Gastroesophageal sphincter (tissue), 4 donors: ENCODE measurements around the gene GALNS. TPM values are rescaled to one million over a fixed set of nuclear protein-coding genes. Genes with fewer than 3 reads are reported as not detected.

Source experiments
- ATAC-seq: fragments of 150-250 bp; one replicate; pipeline ENCODE4 v1.9.1; 2016; ENCODE audit warnings: mild to moderate bottlenecking, moderate library complexity
- H3K27ac ChIP-seq, 4 donors: fragments of 200-600 bp; sonication (generic) in 3 of 4; 1 replicate in 3 of 4; 2 replicates in 1 of 4; pipeline ENCODE4 v1.5.1; 2016 to 2019
- H3K27me3 ChIP-seq: fragments of 200-600 bp; sonication (generic); one replicate; pipeline ENCODE4 v1.5.1; 2019
- H3K36me3 ChIP-seq, 2 donors: fragments of 200-600 bp; sonication (generic); one replicate each; pipeline ENCODE4 v1.5.1; 2019; ENCODE audit warnings: control low read depth in 1 of 2
- H3K4me1 ChIP-seq, 3 donors: fragments of 200-600 bp; sonication (generic); 1 replicate in 2 of 3; 2 replicates in 1 of 3; pipeline ENCODE4 v1.5.1; 2016 to 2019; ENCODE audit warnings: control low read depth in 2 of 3
- H3K4me3 ChIP-seq, 2 donors: fragments of 200-600 bp; sonication (generic); one replicate each; pipeline ENCODE4 v1.5.1; 2019; ENCODE audit warnings: mild to moderate bottlenecking in 1 of 2, moderate library complexity in 1 of 2
- H3K9me3 ChIP-seq, 3 donors: fragments of 200-600 bp; sonication (generic); one replicate each; pipeline ENCODE4 v1.5.1; 2017 to 2019; ENCODE audit warnings: control low read depth in 2 of 3
- CTCF ChIP-seq, 4 experiments: fragments of 200-600 bp in 2 of 4; fragments of 450-650 bp in 2 of 4; sonication (generic) in 1 of 4; IDR thresholded peaks; one replicate each; pipeline ENCODE4 v1.5.1; 2017 to 2019; ENCODE audit warnings: antibody characterized with exemption in 4 of 4, mild to moderate bottlenecking in 2 of 4, moderate library complexity in 2 of 4
- EP300 ChIP-seq: sonication (generic); formaldehyde crosslinking; IDR thresholded peaks from one replicate; pipeline ENCODE4 v1.6.1; 2017; ENCODE audit warnings: antibody characterized with exemption, mild to moderate bottlenecking
- POLR2A ChIP-seq, 2 donors: fragments of 450-650 bp; IDR thresholded peaks; one replicate each; pipeline ENCODE4 v1.6.1; 2017; ENCODE audit warnings: antibody characterized with exemption in 2 of 2, mild to moderate bottlenecking in 2 of 2, moderate library complexity in 1 of 2
- POLR2AphosphoS5 ChIP-seq: sonication (generic); formaldehyde crosslinking; IDR thresholded peaks from one replicate; pipeline ENCODE4 v1.6.1; 2017; ENCODE audit warnings: antibody characterized with exemption
- WGBS, 2 donors: methylation state at CpG; one replicate each; pipeline ENCODE4 v1.1.5; 2018; ENCODE audit warnings: low coverage in 1 of 2; 5-methylcytosine and 5-hydroxymethylcytosine counted together
- total RNA-seq, 4 donors: library from RNA; depleted of rRNA; stranded (reverse); fragments of >200 nt; gene quantifications; one replicate each; pipeline ENCODE4 v1.1.0, GENCODE V29; 2016

GALNS gene
- total RNA-seq, 4 donors from 2014 or later = 4.2 to 29.4 (median 15.6) TPM

DNA sequence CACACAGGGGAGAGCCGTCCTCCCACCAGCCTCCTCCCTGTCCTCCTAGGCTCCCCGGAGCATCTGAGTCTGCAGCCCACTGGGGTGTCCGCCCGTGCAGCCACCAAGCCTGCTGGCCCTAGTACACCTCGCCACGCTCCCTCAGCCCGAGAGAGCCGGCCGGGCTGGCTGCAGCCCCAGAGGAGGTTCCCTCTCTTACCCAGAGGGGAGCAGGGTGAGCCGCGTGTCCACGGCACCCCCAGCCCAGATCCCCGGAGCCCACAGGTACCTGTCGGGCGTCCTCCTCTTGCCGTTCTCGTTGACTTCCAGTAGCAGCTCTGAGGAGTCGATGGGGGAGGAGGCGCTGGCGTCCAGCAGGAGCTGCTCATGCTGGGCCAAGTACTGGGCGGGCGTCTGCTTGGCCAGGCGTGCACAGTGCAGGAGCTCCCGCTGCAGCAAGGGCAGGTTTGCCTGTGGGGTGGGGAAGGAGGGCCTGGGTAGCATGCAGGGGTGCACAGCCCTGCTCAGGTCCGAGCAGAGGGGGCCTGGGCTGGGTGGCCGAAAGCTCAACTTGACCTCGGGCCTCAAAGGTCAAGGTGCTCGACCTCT lies 29.0 kb upstream of the GALNS start:
- Histone ChIP-seq H3K4me1 (peaks cover 0 to 31% (median 14%) of the 10 kb centered on the region in 3 donors), H3K9me3 (no peaks in the 10 kb centered on the region), H3K36me3 (peaks cover 0 to 26% of the 10 kb centered on the region in 2 donors), H3K27ac (peak overlapping the region in 2 of 4 donors; percentile 16 to 47), H3K4me3 (no peak overlapping the region), H3K27me3 (peaks cover 39% of the 10 kb centered on the region)
- WGBS, 2 donors = no CpG with 5 or more reads among the region's 28 CpGs
- no peak for TF ChIP-seq CTCF (IDR thresholded peaks at IDR 0.05)
- TF ChIP-seq EP300 = no peak
- TF ChIP-seq POLR2A (IDR thresholded peaks at IDR 0.05) = no peak
- no peak for TF ChIP-seq POLR2AphosphoS5
- ATAC-seq = no peak

DNA sequence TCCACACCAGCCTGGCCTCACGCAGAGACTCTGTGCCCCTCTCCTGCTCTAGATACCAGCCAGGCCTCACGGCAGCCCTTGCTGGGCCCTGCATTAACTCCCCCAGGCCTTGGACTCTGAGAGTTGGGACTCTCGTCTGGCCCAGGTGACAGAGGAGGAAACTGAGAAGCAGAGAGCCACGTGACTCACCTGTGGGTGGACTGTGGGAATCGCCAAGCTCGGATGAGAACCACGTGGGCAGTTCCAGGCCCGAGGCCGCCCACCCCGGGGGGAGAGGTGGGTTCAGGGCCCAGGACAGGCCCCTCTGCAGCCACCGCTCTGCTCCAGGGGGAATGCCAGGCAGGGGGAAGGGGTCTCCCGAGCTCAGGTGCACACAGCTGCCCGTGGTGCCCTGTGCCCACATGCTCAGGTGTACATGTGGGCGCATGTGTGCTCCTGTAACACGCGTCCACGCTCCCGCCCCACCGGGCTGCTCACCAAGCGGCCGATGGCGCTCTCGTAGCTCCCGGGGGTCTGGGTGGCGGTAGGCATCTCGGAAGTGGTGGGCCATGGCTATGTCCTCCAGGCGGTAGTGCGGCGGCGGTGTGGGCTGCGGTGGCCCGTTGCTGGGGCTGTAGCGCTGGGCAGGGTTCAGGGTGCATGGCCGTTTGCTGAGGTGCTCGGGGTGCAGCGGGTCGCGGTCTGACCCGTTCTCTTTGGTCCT lies 28.0 kb upstream of the GALNS start:
- peaks cover 0 to 32% of the 10 kb centered on the region in 2 donors for H3K36me3 ChIP-seq
- H3K4me1 ChIP-seq = peaks cover 0 to 31% (median 14%) of the 10 kb centered on the region in 3 donors
- no peak for ATAC-seq
- H3K27ac ChIP-seq = no peak overlapping the region
- TF ChIP-seq CTCF (IDR thresholded peaks at IDR 0.05) = no peak
- TF ChIP-seq EP300 = no peak
- no peak for TF ChIP-seq POLR2A (IDR thresholded peaks at IDR 0.05)
- no peak for TF ChIP-seq POLR2AphosphoS5
- peaks cover 48% of the 10 kb centered on the region for H3K27me3 ChIP-seq
- no peak overlapping the region for H3K4me3 ChIP-seq
- H3K9me3 ChIP-seq = no peaks in the 10 kb centered on the region
- WGBS, 2 donors = 92 to 95% methylated on average over 5 to 8 of the region's 39 CpGs

DNA sequence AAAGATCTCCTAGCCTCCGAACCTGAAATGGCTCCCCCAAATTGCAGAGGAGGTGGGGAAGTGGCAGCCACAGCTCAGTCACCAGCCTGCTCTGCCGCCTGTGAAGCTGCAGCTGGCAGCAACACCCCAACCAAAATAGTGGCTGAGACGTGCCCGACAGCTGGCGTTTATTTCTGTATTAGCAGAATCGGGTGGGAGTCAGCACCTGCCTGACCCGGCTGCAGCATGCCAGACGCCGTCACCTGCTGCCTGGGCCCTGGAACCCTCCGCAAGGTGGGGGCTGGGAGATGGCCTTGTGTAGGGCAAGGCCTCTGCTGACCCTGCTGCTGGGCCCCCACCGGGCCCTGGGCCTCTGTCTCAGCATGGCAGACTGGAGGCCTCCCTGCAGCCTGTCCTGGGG lies 27.2 kb upstream of the GALNS start:
- TF ChIP-seq POLR2A (IDR thresholded peaks at IDR 0.05) (no peak), POLR2AphosphoS5 (no peak), CTCF (IDR thresholded peaks at IDR 0.05) (no peak), EP300 (no peak)
- Histone ChIP-seq H3K9me3 (no peaks in the 10 kb centered on the region), H3K36me3 (peaks cover 0 to 39% of the 10 kb centered on the region in 2 donors), H3K4me1 (peaks cover 0 to 31% (median 14%) of the 10 kb centered on the region in 3 donors), H3K27ac (no peak overlapping the region), H3K4me3 (no peak overlapping the region), H3K27me3 (peaks cover 53% of the 10 kb centered on the region)
- no peak for ATAC-seq
- WGBS, 2 donors = no CpG with 5 or more reads among the region's 11 CpGs

DNA sequence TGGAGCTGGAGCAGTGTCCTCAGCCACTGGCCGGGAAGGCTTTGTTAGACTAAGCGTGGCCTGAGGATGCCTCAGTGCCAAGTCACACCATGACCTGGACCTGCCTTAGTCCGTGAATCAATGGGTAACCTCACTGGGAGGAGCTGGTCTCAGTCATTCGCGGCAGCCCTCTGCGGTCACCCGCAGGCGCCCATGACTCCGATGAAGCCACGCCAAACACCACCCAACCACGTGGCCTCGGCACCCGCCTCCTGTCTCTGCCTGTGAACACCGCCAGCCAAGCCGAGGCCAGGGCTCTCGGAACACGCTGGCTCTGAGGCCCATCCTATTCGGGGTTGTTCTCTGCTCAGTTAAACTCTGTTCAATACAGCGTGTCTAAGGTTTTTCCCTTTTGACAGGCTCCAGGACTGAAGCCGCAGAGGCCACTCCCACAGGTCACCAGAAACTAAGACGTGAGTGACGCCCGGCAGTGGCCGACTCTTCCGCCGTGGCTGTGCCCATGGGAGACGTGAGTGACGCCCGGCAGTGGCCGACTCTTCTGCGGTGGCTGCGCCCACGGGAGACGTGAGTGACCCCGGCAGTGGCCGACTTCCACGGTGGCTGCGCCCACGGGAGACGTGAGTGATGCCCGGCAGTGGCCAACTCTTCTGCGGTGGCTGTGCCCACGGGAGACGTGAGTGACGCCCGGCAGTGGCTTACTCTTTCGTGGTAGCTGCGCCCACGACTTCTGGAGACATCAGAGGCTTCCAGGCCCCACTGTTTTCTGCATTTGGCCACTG lies 26.6 kb upstream of the GALNS start:
- Histone ChIP-seq H3K27ac (no peak overlapping the region), H3K4me3 (no peak overlapping the region), H3K9me3 (no peaks in the 10 kb centered on the region), H3K36me3 (peaks cover 0 to 46% of the 10 kb centered on the region in 2 donors), H3K27me3 (peaks cover 59% of the 10 kb centered on the region), H3K4me1 (peaks cover 0 to 31% (median 14%) of the 10 kb centered on the region in 3 donors)
- 91 to 99% methylated on average over 6 to 16 of the region's 49 CpGs for WGBS, 2 donors
- TF ChIP-seq POLR2A (IDR thresholded peaks at IDR 0.05) = no peak
- TF ChIP-seq POLR2AphosphoS5 = no peak
- no peak for TF ChIP-seq CTCF (IDR thresholded peaks at IDR 0.05)
- no peak for TF ChIP-seq EP300
- no peak for ATAC-seq
